HCT116 (cell line): ENCODE measurements around the gene KPNA5. TPM values are rescaled to one million over a fixed set of nuclear protein-coding genes. Genes with fewer than 3 reads are reported as not detected.

Experiments
- ATAC-seq: fragments of 200-7000 bp; cut with Tn5 transposase; 2 replicates; pipeline ENCODE4 v1.9.1; 2020; ENCODE audit warnings: mild to moderate bottlenecking, moderate library complexity
- BruUV-seq: library from RNA; stranded (reverse); fragments of 400-500 nt; replicated peaks from 2 replicates; lab custom pipeline; 2021; lab: Mats Ljungman, UMichigan
- CTCF ChIA-PET: fragments of 300-600 bp; sonication (Branson Sonifier 250); formaldehyde crosslinking; loops from one replicate; lab custom pipeline; 2021; ENCODE audit warnings: antibody characterized with exemption; lab: Charles Lee
- POLR2A ChIA-PET: fragments of 300-600, 350-600 bp; sonication (Branson Sonifier 250); formaldehyde crosslinking; loops from one replicate; lab custom pipeline; 2021; ENCODE audit warnings: antibody characterized with exemption; lab: Charles Lee
- RAD21 ChIA-PET, 2 experiments: fragments of 300-600 bp; sonication (Branson Sonifier 250); formaldehyde crosslinking; loops; one replicate each; lab custom pipeline; 2023; ENCODE audit warnings: low total read pairs in 2 of 2; ENCODE audit not compliant: uncharacterized antibody in 2 of 2, unreplicated experiment in 2 of 2, low non-redundant PET in 1 of 2; lab: Charles Lee
- DNase-seq: peaks from one replicate; pipeline ENCODE4 v3.0.0-alpha.2; 2010; ENCODE audit warnings: low read depth, low spot score
- H2AFZ ChIP-seq: fragments of 200-600 bp; shearing (Covaris generic), sonication (generic); 2 replicates; pipeline ENCODE4 v1.6.1; 2017; ENCODE audit warnings: low read depth, mixed run types, mixed read lengths, antibody characterized with exemption, low read length; ENCODE audit not compliant: poor library complexity, severe bottlenecking
- H3K27ac ChIP-seq: 2 replicates; pipeline ENCODE4 v1.5.1; 2012; ENCODE audit warnings: low read depth, low read length
- H3K27me3 ChIP-seq: fragments of 200-600 bp; sonication (generic); 2 replicates; pipeline ENCODE4 v1.6.1; 2016; ENCODE audit warnings: mixed run types, low read length, mixed read lengths; ENCODE audit not compliant: insufficient read depth
- H3K36me3 ChIP-seq, 2 experiments: fragments of 200-500 bp in 1 of 2; fragments of 200-600 bp in 1 of 2; sonication (Bioruptor generic) in 1 of 2; sonication (generic) in 1 of 2; 2 replicates each; pipeline versions ENCODE4 v1.5.1 to v1.6.1; 2014 to 2016; ENCODE audit warnings: low read length in 2 of 2, inconsistent platforms in 1 of 2, mixed read lengths in 1 of 2, mixed run types in 1 of 2; ENCODE audit not compliant: insufficient read depth in 2 of 2, control insufficient read depth in 1 of 2
- H3K4me1 ChIP-seq, 2 experiments: fragments of 200-600 bp in 1 of 2; sonication (generic) in 1 of 2; 2 replicates each; pipeline versions ENCODE4 v1.5.1 to v1.6.1; 2012 to 2017; ENCODE audit warnings: low read length in 2 of 2, inconsistent platforms in 1 of 2, mild to moderate bottlenecking in 1 of 2, mixed read lengths in 1 of 2, mixed run types in 1 of 2, moderate library complexity in 1 of 2; ENCODE audit not compliant: insufficient read depth in 2 of 2, control insufficient read depth in 1 of 2
- H3K4me2 ChIP-seq: fragments of 200-600 bp; sonication (generic); 2 replicates; pipeline ENCODE4 v1.6.1; 2017; ENCODE audit warnings: mixed run types, low read length, mixed read lengths
- H3K4me3 ChIP-seq, 2 experiments: fragments of 200-600 bp in 1 of 2; sonication (generic) in 1 of 2; replicated peaks in 1 of 2; 2 replicates each; pipeline ENCODE4 v1.5.1; 2011 to 2016; ENCODE audit warnings: low read length in 2 of 2, control low read depth in 1 of 2, low read depth in 1 of 2, mild to moderate bottlenecking in 1 of 2, mixed read lengths in 1 of 2, mixed run types in 1 of 2
- H3K79me2 ChIP-seq: fragments of 200-600 bp; sonication (generic); 2 replicates; pipeline ENCODE4 v1.6.1; 2017; ENCODE audit warnings: mild to moderate bottlenecking, mixed run types, low read length, moderate library complexity, mixed read lengths; ENCODE audit not compliant: insufficient read depth
- H3K9ac ChIP-seq: fragments of 200-600 bp; sonication (generic); 2 replicates; pipeline ENCODE4 v1.6.1; 2016; ENCODE audit warnings: low read length, mixed read lengths
- H3K9me2 ChIP-seq: fragments of 200-600 bp; sonication (generic), shearing (Covaris generic); 2 replicates; pipeline ENCODE4 v1.6.1; 2017; ENCODE audit warnings: mixed run types, mild to moderate bottlenecking, moderate library complexity; ENCODE audit not compliant: insufficient read depth
- H3K9me3 ChIP-seq, 2 experiments: fragments of 200-500 bp in 1 of 2; fragments of 200-600 bp in 1 of 2; sonication (Bioruptor generic) in 1 of 2; sonication (generic) in 1 of 2; 2 replicates each; pipeline ENCODE4 v1.6.1; 2014 to 2017; ENCODE audit warnings: low read length in 2 of 2, mixed read lengths in 2 of 2, inconsistent platforms in 1 of 2, low read depth in 1 of 2, mild to moderate bottlenecking in 1 of 2, mixed run types in 1 of 2, moderate library complexity in 1 of 2; ENCODE audit not compliant: control insufficient read depth in 1 of 2, insufficient read depth in 1 of 2
- H4K20me1 ChIP-seq: fragments of 200-600 bp; sonication (generic), shearing (Covaris generic); 2 replicates; pipeline ENCODE4 v1.6.1; 2017; ENCODE audit warnings: mixed run types, mild to moderate bottlenecking, moderate library complexity; ENCODE audit not compliant: insufficient read depth
- EGR1 ChIP-seq: IDR thresholded peaks from 2 replicates; pipeline ENCODE4 v1.6.1; 2012; ENCODE audit warnings: low read depth
- FOSL1 ChIP-seq: IDR thresholded peaks from 2 replicates; pipeline ENCODE4 v1.6.1; 2012; ENCODE audit warnings: low read depth
- POLR2AphosphoS5 ChIP-seq: IDR thresholded peaks from 2 replicates; pipeline ENCODE4 v1.6.1; 2011; ENCODE audit warnings: mild to moderate bottlenecking, low read depth, low read length, moderate library complexity
- REST ChIP-seq: IDR thresholded peaks from 2 replicates; pipeline ENCODE4 v1.6.1; 2012; ENCODE audit warnings: low read depth
- SRF ChIP-seq: IDR thresholded peaks from 2 replicates; pipeline ENCODE4 v1.6.1; 2012; ENCODE audit warnings: low read depth
- TCF7L2 ChIP-seq: IDR thresholded peaks from 2 replicates; pipeline ENCODE4 v1.7.0; 2011; ENCODE audit warnings: borderline replicate concordance, inconsistent platforms; ENCODE audit not compliant: insufficient read depth, insufficient read length; ENCODE audit errors: extremely low read depth
- ZNF274 ChIP-seq: fragments of 200-500 bp; sonication (Bioruptor generic); IDR thresholded peaks from 2 replicates; pipeline ENCODE4 v1.6.1; 2014; ENCODE audit warnings: mild to moderate bottlenecking, low read depth, low read length, inconsistent platforms
- intact Hi-C: fragments of 100-400 bp; cut with micrococcal nuclease; formaldehyde crosslinking; loops from 2 replicates; pipeline ENCODE4 v1.10.0; 2022
- total RNA-seq: library from RNA; stranded (reverse); gene quantifications from one replicate; pipeline ENCODE4 v1.2.1, GENCODE V29; 2021; ENCODE audit not compliant: unreplicated experiment

KPNA5 gene
- total RNA-seq, 1 experiment from 2014 or later, result 9.8 TPM

GRCh38 chr6:116666869-116667268, 14.1 kb upstream of the KPNA5 start:
- ChIA-PET RAD21 (no interaction called here), POLR2A (no interaction called here), CTCF (no interaction called here)
- ATAC-seq (no peak), DNase-seq (no peak)
- H3K9me2 ChIP-seq, result no peaks in the 10 kb centered on the region
- BruUV-seq, result no TSS peak
- no peak overlapping the region for H2AFZ ChIP-seq
- H4K20me1 ChIP-seq, result no peaks in the 10 kb centered on the region
- H3K4me1 ChIP-seq, result peaks cover 0 to 8% of the 10 kb centered on the region in 2 experiments; a peak in 2 of 4 replicates
- H3K36me3 ChIP-seq, result no peaks in the 10 kb centered on the region
- no peak overlapping the region for H3K27ac ChIP-seq
- H3K4me3 ChIP-seq, result no peak overlapping the region
- no peaks in the 10 kb centered on the region for H3K27me3 ChIP-seq
- no peak overlapping the region for H3K9ac ChIP-seq
- intact Hi-C loops, result no loop called here
- no peak for TF ChIP-seq ZNF274
- H3K9me3 ChIP-seq, result no peaks in the 10 kb centered on the region
- peaks cover 67% of the 10 kb centered on the region for H3K79me2 ChIP-seq
- H3K4me2 ChIP-seq, result peak overlapping the region; percentile 8; the same call in 1 of the 2 replicates

- ChIA-PET CTCF (no interaction called here), RAD21 (no interaction called here), POLR2A (no interaction called here)
- H3K79me2 ChIP-seq, result peaks cover 60% of the 10 kb centered on the region
- H3K4me1 ChIP-seq, result peaks cover 0 to 8% of the 10 kb centered on the region in 2 experiments; a peak in 2 of 4 replicates
- no peak overlapping the region for H2AFZ ChIP-seq
- H3K4me3 ChIP-seq, result peak overlapping the region; percentile 72 to 97
- peak overlapping the region; percentile 55; the same call in 1 of the 2 replicates for H3K27ac ChIP-seq
- no peaks in the 10 kb centered on the region for H3K9me3 ChIP-seq
- no peaks in the 10 kb centered on the region for H4K20me1 ChIP-seq
- BruUV-seq, result no TSS peak
- TF ChIP-seq TCF7L2 (no peak), REST (no peak), SRF (no peak), EGR1 (no peak), FOSL1 (no peak), POLR2AphosphoS5 (no peak)
- H3K4me2 ChIP-seq, result peak overlapping the region; percentile 84
- no peak for DNase-seq
- no peak for ATAC-seq
- intact Hi-C loops, result no loop called here
- no peaks in the 10 kb centered on the region for H3K36me3 ChIP-seq
- no peaks in the 10 kb centered on the region for H3K27me3 ChIP-seq
- H3K9me2 ChIP-seq, result no peaks in the 10 kb centered on the region
- peak overlapping the region; percentile 96 for H3K9ac ChIP-seq
Observed at GRCh38 chr6:116667623-116668022, 13.4 kb upstream of the KPNA5 start.
